H1 (cell line): ENCODE measurements around the gene TACC2. TPM values are rescaled to one million over a fixed set of nuclear protein-coding genes. Genes with fewer than 3 reads are reported as not detected.

Experiments
- CTCF ChIA-PET: fragments of 300-600 bp; sonication (Branson Sonifier 250); formaldehyde crosslinking; loops from one replicate; lab custom pipeline; 2021; ENCODE audit not compliant: partially characterized antibody; lab: Charles Lee
- POLR2A ChIA-PET: fragments of 300-600 bp; sonication (Branson Sonifier 250); formaldehyde crosslinking; loops from one replicate; lab custom pipeline; 2021; ENCODE audit warnings: inconsistent platforms; ENCODE audit not compliant: partially characterized antibody; lab: Charles Lee
- DNase-seq, 2 experiments: peaks; one replicate each; pipeline versions ENCODE4 v3.0.0 to v3.0.0-alpha.2; 2010 to 2022; ENCODE audit warnings: low spot score in 2 of 2, low read depth in 1 of 2, mixed read lengths in 1 of 2
- FAIRE-seq: peaks from 2 replicates; lab custom pipeline; 2011; peaks lifted over from hg19 to GRCh38; lab: Jason Lieb, UNC
- H2AFZ ChIP-seq: 2 replicates; pipeline ENCODE4 v1.8.1; 2012; ENCODE audit warnings: low read length, inconsistent platforms
- H2AK5ac ChIP-seq: 2 replicates; pipeline ENCODE4 v1.6.1; 2013; ENCODE audit warnings: low read depth, low read length
- H2BK120ac ChIP-seq: replicated peaks from 2 replicates; pipeline ENCODE3; 2013; ENCODE audit warnings: low read depth, low read length, inconsistent platforms
- H2BK12ac ChIP-seq: 2 replicates; pipeline ENCODE4 v1.6.1; 2013; ENCODE audit warnings: low read depth, low read length
- H2BK15ac ChIP-seq: 2 replicates; pipeline ENCODE4 v1.6.1; 2013; ENCODE audit warnings: low read length
- H2BK20ac ChIP-seq: 2 replicates; pipeline ENCODE4 v1.6.1; 2013; ENCODE audit warnings: low read length
- H2BK5ac ChIP-seq: 2 replicates; pipeline ENCODE4 v1.6.1; 2013; ENCODE audit warnings: low read depth, low read length
- H3K14ac ChIP-seq: 2 replicates; pipeline ENCODE4 v1.6.1; 2013; ENCODE audit warnings: inconsistent platforms; ENCODE audit not compliant: insufficient read length
- H3K18ac ChIP-seq: 2 replicates; pipeline ENCODE4 v1.6.1; 2013; ENCODE audit warnings: low read length; ENCODE audit errors: extremely low read depth
- H3K23ac ChIP-seq: 2 replicates; pipeline ENCODE4 v1.6.1; 2013; ENCODE audit warnings: inconsistent platforms; ENCODE audit not compliant: insufficient read length
- H3K23me2 ChIP-seq: 2 replicates; pipeline ENCODE4 v1.6.1; 2013; ENCODE audit warnings: low read depth, low read length
- H3K27ac ChIP-seq: 2 replicates; pipeline ENCODE4 v1.6.1; 2011; ENCODE audit warnings: low read depth, low read length, inconsistent platforms
- H3K27me3 ChIP-seq, 4 experiments: replicated peaks in 1 of 4; 1 replicate in 1 of 4; 2 replicates in 3 of 4; pipeline versions ENCODE4 v1.6.1 to v1.8.1; 2011 to 2013; ENCODE audit warnings: low read length in 3 of 4, mild to moderate bottlenecking in 3 of 4, inconsistent platforms in 2 of 4, mixed read lengths in 2 of 4, moderate library complexity in 1 of 4; ENCODE audit not compliant: control insufficient read depth in 3 of 4, insufficient read depth in 3 of 4; ENCODE audit errors: extremely low read depth in 1 of 4
- H3K36me3 ChIP-seq, 4 experiments: 2 replicates each; pipeline versions ENCODE4 v1.6.1 to v1.8.1; 2011 to 2013; ENCODE audit warnings: mild to moderate bottlenecking in 4 of 4, low read length in 3 of 4, moderate library complexity in 2 of 4, control low read depth in 1 of 4, inconsistent platforms in 1 of 4; ENCODE audit not compliant: insufficient read depth in 4 of 4, control insufficient read depth in 2 of 4
- H3K4ac ChIP-seq: replicated peaks from 2 replicates; pipeline ENCODE3; 2013; ENCODE audit warnings: low read length, low read depth, mixed read lengths, inconsistent platforms; ENCODE audit not compliant: insufficient read length
- H3K4me1 ChIP-seq, 4 experiments: replicated peaks in 1 of 4; 1 replicate in 1 of 4; 2 replicates in 3 of 4; pipeline versions ENCODE4 v1.6.1 to v1.8.1; 2011 to 2013; ENCODE audit warnings: low read length in 3 of 4, inconsistent platforms in 2 of 4, mixed read lengths in 1 of 4; ENCODE audit not compliant: insufficient read depth in 4 of 4, control insufficient read depth in 3 of 4
- H3K4me2 ChIP-seq, 2 experiments: 2 replicates each; pipeline versions ENCODE4 v1.6.1 to v1.8.1; 2011 to 2013; ENCODE audit warnings: low read depth in 2 of 2, low read length in 2 of 2, control low read depth in 1 of 2, inconsistent platforms in 1 of 2, mild to moderate bottlenecking in 1 of 2; ENCODE audit not compliant: insufficient read depth in 1 of 2
- H3K4me3 ChIP-seq, 4 experiments: fragments of 200-600, 300-600 bp in 1 of 4; sonication (generic), shearing (Covaris generic), sonication (Bioruptor Twin) in 1 of 4; 2 replicates each; pipeline versions ENCODE4 v1.5.1 to v1.8.1; 2011 to 2016; ENCODE audit warnings: low read length in 4 of 4, low read depth in 3 of 4, control low read depth in 2 of 4, inconsistent platforms in 2 of 4, mild to moderate bottlenecking in 2 of 4, mixed read lengths in 1 of 4, moderate library complexity in 1 of 4; ENCODE audit not compliant: insufficient read depth in 2 of 4; ENCODE audit errors: extremely low read depth in 1 of 4
- H3K56ac ChIP-seq: replicated peaks from 2 replicates; pipeline ENCODE3; 2013; ENCODE audit warnings: low read depth, mild to moderate bottlenecking, mixed read lengths, low read length, inconsistent platforms; ENCODE audit not compliant: insufficient read length
- H3K79me1 ChIP-seq: 2 replicates; pipeline ENCODE4 v1.6.1; 2013; ENCODE audit warnings: low read depth, low read length, control low read depth
- H3K79me2 ChIP-seq, 2 experiments: 2 replicates each; pipeline versions ENCODE4 v1.6.1 to v1.8.1; 2012 to 2013; ENCODE audit warnings: low read length in 2 of 2, mild to moderate bottlenecking in 2 of 2, inconsistent platforms in 1 of 2; ENCODE audit not compliant: insufficient read depth in 2 of 2, control insufficient read depth in 1 of 2
- H3K9ac ChIP-seq, 4 experiments: replicated peaks in 1 of 4; 1 replicate in 1 of 4; 2 replicates in 3 of 4; pipeline versions ENCODE4 v1.6.1 to v1.8.1; 2011 to 2013; ENCODE audit warnings: low read depth in 3 of 4, low read length in 3 of 4, control low read depth in 2 of 4, mild to moderate bottlenecking in 2 of 4, moderate library complexity in 2 of 4, inconsistent platforms in 1 of 4; ENCODE audit errors: extremely low read depth in 1 of 4
- H3K9me3 ChIP-seq, 2 experiments: 2 replicates each; pipeline versions ENCODE4 v1.6.1 to v1.8.1; 2012 to 2013; ENCODE audit warnings: mild to moderate bottlenecking in 2 of 2, moderate library complexity in 2 of 2, control low read depth in 1 of 2, inconsistent platforms in 1 of 2, low read depth in 1 of 2, low read length in 1 of 2, mixed read lengths in 1 of 2; ENCODE audit not compliant: insufficient read depth in 2 of 2
- H4K20me1 ChIP-seq, 2 experiments: replicated peaks in 1 of 2; 2 replicates each; pipeline versions ENCODE3 to v1.8.1; 2011 to 2013; ENCODE audit warnings: inconsistent platforms in 2 of 2, low read length in 2 of 2, mild to moderate bottlenecking in 1 of 2; ENCODE audit not compliant: insufficient read depth in 2 of 2, control insufficient read depth in 1 of 2
- H4K5ac ChIP-seq: 2 replicates; pipeline ENCODE4 v1.6.1; 2013; ENCODE audit warnings: low read length, low read depth, mixed read lengths, inconsistent platforms; ENCODE audit not compliant: insufficient read length
- H4K8ac ChIP-seq: 2 replicates; pipeline ENCODE4 v1.8.0; 2013; ENCODE audit warnings: mild to moderate bottlenecking, moderate library complexity, low read length, inconsistent platforms; ENCODE audit not compliant: insufficient read depth; ENCODE audit errors: extremely low read depth
- H4K91ac ChIP-seq: replicated peaks from 2 replicates; pipeline ENCODE3; 2013; ENCODE audit warnings: low read length, mixed read lengths, inconsistent platforms; ENCODE audit not compliant: insufficient read length
- CHD2 ChIP-seq: IDR thresholded peaks from 2 replicates; pipeline ENCODE4 v1.6.1; 2012; ENCODE audit warnings: low read length, improper control_type of control experiment
- E2F6 ChIP-seq: IDR thresholded peaks from 2 replicates; pipeline ENCODE4 v1.6.1; 2012; ENCODE audit warnings: inconsistent platforms
- HDAC6 ChIP-seq: IDR thresholded peaks from one replicate; pipeline ENCODE4 v1.7.1; 2012; ENCODE audit warnings: low read depth, mild to moderate bottlenecking, inconsistent platforms, low read length, moderate library complexity
- JUN ChIP-seq: IDR thresholded peaks from 2 replicates; pipeline ENCODE4 v1.6.1; 2011; ENCODE audit warnings: low read depth, mild to moderate bottlenecking, improper control_type of control experiment, low read length
- POU5F1 ChIP-seq: IDR thresholded peaks from 2 replicates; pipeline ENCODE4 v1.6.1; 2011; ENCODE audit warnings: low read depth, mild to moderate bottlenecking, low read length, moderate library complexity
- SRF ChIP-seq: IDR thresholded peaks from 2 replicates; pipeline ENCODE4 v1.6.1; 2011; ENCODE audit warnings: mild to moderate bottlenecking, low read depth, low read length, moderate library complexity
- WGBS, 2 experiments: shearing (Covaris generic) in 1 of 2; methylation state at CpG; one replicate each; pipeline versions ENCODE4 v1.1.6 to v1.1.7; 2013 to 2015; ENCODE audit warnings: low lambda C conversion rate in 2 of 2, mixed read lengths in 2 of 2, inconsistent platforms in 1 of 2, low coverage in 1 of 2, missing lambda C conversion rate in 1 of 2; ENCODE audit not compliant: insufficient replicate concordance in 2 of 2, insufficient coverage in 1 of 2, insufficient read length in 1 of 2; ENCODE audit errors: extremely low coverage in 1 of 2, missing lambda C conversion rate in 1 of 2; 5-methylcytosine and 5-hydroxymethylcytosine counted together
- polyA plus RNA-seq, 7 experiments: library from polyadenylated mRNA; depleted of rRNA in 3 of 7; stranded (reverse) in 5 of 7; unstranded in 2 of 7; fragments of >200 nt in 5 of 7; fragments of 200-250 nt in 2 of 7; gene quantifications; 1 replicate in 5 of 7; 2 replicates in 1 of 7; 4 replicates in 1 of 7; pipeline versions ENCODE4 v1.2.1 to v1.2.3, GENCODE V29; 2011 to 2013; ENCODE audit warnings: missing spikeins in 2 of 7, mixed read lengths in 2 of 7
- total RNA-seq: library from RNA; stranded (reverse); fragmentation: NEBNext Ultra II Directional; extraction: Animal tissue kit (Norgen Biotek cat#: 25700); gene quantifications from 2 replicates; pipeline ENCODE4 v1.2.1, GENCODE V29; 2021

TACC2 gene
- total and polyA plus RNA-seq, 2 of the 8 experiments (the other 6 are each of a cell fraction or from before 2014, with no cell fraction given): 21.2 to 46.6 TPM

GRCh38 chr10:122020226-122020625 is 31.3 kb downstream of the TACC2 start:
- Histone ChIP-seq H3K36me3 (no peaks in the 10 kb centered on the region), H3K27ac (no peak overlapping the region), H2BK5ac (no peak overlapping the region), H3K14ac (no peak overlapping the region), H3K4me2 (peak overlapping the region in 1 of 2 experiments; percentile 55; a peak in 1 of 4 replicates), H2AFZ (peak overlapping the region; percentile 59), H3K23me2 (peaks cover 3% of the 10 kb centered on the region; the same call in 1 of the 2 replicates), H3K4me1 (peaks cover 0 to 8% (median 5%) of the 10 kb centered on the region in 4 experiments; a peak in 6 of 7 replicates), H3K56ac (no peak overlapping the region), H4K8ac (no peak overlapping the region), H2BK12ac (no peak overlapping the region), H4K91ac (no peak overlapping the region), H3K4me3 (no peak overlapping the region), H3K9me3 (no peaks in the 10 kb centered on the region), H2BK120ac (no peak overlapping the region), H3K27me3 (no peaks in the 10 kb centered on the region), H3K23ac (no peak overlapping the region), H3K79me1 (no peaks in the 10 kb centered on the region), H4K20me1 (no peaks in the 10 kb centered on the region), H3K18ac (no peak overlapping the region), H2BK20ac (no peak overlapping the region), H4K5ac (no peak overlapping the region), H3K79me2 (no peaks in the 10 kb centered on the region), H3K4ac (no peak overlapping the region), H3K9ac (no peak overlapping the region; a peak in 1 of 7 replicates), H2BK15ac (no peak overlapping the region), H2AK5ac (no peak overlapping the region)
- 91% methylated on average over 6 of the region's 6 CpGs; no CpG with 5 or more reads in 1 of the 2 experiments for WGBS, 2 experiments
- ChIA-PET CTCF (interaction anchor here (0.7 to 1.5 kb wide), 2 partner anchors 22 to 32 kb away, joined by 3 read pairs; no protein-coding TSS in a partner anchor), POLR2A (interaction anchor here (0.9 to 1.4 kb wide), 2 partner anchors 15 to 21 kb away, joined by 3 read pairs; no protein-coding TSS in a partner anchor)
- FAIRE-seq (no peak), DNase-seq (no peak)
- TF ChIP-seq SRF: no peak
- TF ChIP-seq POU5F1: no peak
- TF ChIP-seq CHD2: no peak
- TF ChIP-seq JUN: no peak
- no peak for TF ChIP-seq HDAC6
- TF ChIP-seq E2F6: no peak
